ENCODE results near the gene MLLT3.

Gene MLLT3

GRCh38 chr9:20464242-20464641 is 158.1 kb downstream of the MLLT3 start:
- DNase-seq (ENCODE audit: low read depth, low spot score): no peak
- no peak overlapping the region for H3K4me3 ChIP-seq (ENCODE audit: low read depth, low read length)
- TF ChIP-seq CTCF (IDR thresholded peaks at IDR 0.05; ENCODE audit: low read depth, low read length): no peak
- in situ Hi-C loops (cut with HindIII; ENCODE audit: low sequenced_read_pairs): no loop called here

- no peak for TF ChIP-seq CTCF (IDR thresholded peaks at IDR 0.05; ENCODE audit: low read depth, low read length)
- in situ Hi-C loops (cut with HindIII; ENCODE audit: low sequenced_read_pairs): no loop called here
- no peak for DNase-seq (ENCODE audit: low read depth, low spot score)
- H3K4me3 ChIP-seq (ENCODE audit: low read depth, low read length): no peak overlapping the region
Observed at GRCh38 chr9:20463823-20464222, 158.5 kb downstream of the MLLT3 start.

GRCh38 chr9:20462410-20462809 is 159.9 kb downstream of the MLLT3 start:
- no peak overlapping the region for H3K4me3 ChIP-seq (ENCODE audit: low read depth, low read length)
- in situ Hi-C loops (cut with HindIII; ENCODE audit: low sequenced_read_pairs): no loop called here
- DNase-seq (ENCODE audit: low read depth, low spot score): no peak
- peak; percentile 14 for TF ChIP-seq CTCF (IDR thresholded peaks at IDR 0.05; ENCODE audit: low read depth, low read length)

- no peak for DNase-seq (ENCODE audit: low read depth, low spot score)
- in situ Hi-C loops (cut with HindIII; ENCODE audit: low sequenced_read_pairs): no loop called here
- no peak for TF ChIP-seq CTCF (IDR thresholded peaks at IDR 0.05; ENCODE audit: low read depth, low read length)
- H3K4me3 ChIP-seq (ENCODE audit: low read depth, low read length): no peak overlapping the region
Observed at GRCh38 chr9:20447291-20447690, 175.0 kb downstream of the MLLT3 start.

GRCh38 chr9:20446248-20446647 is 176.1 kb downstream of the MLLT3 start:
- in situ Hi-C loops (cut with HindIII; ENCODE audit: low sequenced_read_pairs): no loop called here
- H3K4me3 ChIP-seq (ENCODE audit: low read depth, low read length): no peak overlapping the region
- TF ChIP-seq CTCF (IDR thresholded peaks at IDR 0.05; ENCODE audit: low read depth, low read length): no peak
- no peak for DNase-seq (ENCODE audit: low read depth, low spot score)

DNA sequence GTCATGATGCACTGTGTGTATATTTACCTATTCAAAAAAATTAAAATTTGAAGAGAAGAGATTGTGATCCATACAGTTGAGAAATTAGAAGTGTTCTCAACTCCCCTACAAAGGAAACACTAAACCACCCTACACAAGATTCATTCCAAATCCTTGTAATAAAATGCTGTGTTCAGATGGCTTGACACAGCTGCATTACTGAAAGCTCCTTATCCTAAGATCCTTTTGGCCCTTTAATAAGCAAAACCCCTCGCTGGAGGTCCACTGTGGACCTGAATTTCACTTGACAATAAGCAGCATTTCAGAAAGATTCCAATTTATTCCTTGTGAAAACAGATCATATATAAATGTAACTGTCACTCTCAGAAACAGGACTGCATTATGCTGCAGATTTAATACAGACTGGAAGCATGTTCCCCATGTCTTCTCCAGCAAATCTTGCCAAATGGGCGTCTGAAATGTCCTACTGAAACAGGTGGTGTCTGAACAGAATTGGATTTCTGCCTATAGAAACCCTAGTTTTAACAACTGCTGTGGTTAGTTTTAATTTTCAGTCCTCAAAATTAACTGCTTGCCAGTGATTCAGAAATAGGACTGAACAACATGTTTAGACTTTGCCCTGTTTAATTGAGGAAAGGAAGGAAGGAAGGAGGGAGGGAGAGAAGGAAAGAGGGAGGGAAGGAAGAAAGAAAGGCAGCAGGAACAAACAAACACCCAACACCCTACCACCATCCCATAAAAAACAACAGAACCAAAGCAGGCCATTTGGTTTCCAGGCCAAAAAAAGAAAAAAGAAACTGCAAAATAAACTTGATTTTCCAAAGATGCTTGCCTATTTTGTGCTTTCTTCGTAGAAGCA is 179.6 kb downstream of the MLLT3 start:
- H3K4me3 ChIP-seq (ENCODE audit: low read depth, low read length): no peak overlapping the region
- no peak for TF ChIP-seq CTCF (IDR thresholded peaks at IDR 0.05; ENCODE audit: low read depth, low read length)
- DNase-seq (ENCODE audit: low read depth, low spot score): peak; percentile 8
- in situ Hi-C loops (cut with HindIII; ENCODE audit: low sequenced_read_pairs): no loop called here
